HG02798 (cell line): ENCODE measurements around the gene NTM.

Experiments
- ATAC-seq: cut with Tn5 transposase; IDR thresholded peaks from one replicate; pipeline ENCODE4 v1.9.1; 2021; ENCODE audit warnings: mild to moderate bottlenecking; ENCODE audit not compliant: unreplicated experiment, poor library complexity

The NTM gene

GRCh38 chr11:132187814-132188213 lies 817.4 kb downstream of the NTM start:
- ATAC-seq, result no peak

- ATAC-seq, result no peak
These were observed 826.5 kb downstream of the NTM start for GRCh38 chr11:132196928-132197327.

- ATAC-seq, result no peak
These were observed 830.0 kb downstream of the NTM start for GRCh38 chr11:132200353-132200936.

- no peak for ATAC-seq
These were observed 832.2 kb downstream of the NTM start for GRCh38 chr11:132202621-132203020.

GRCh38 chr11:132205006-132205405 lies 834.6 kb downstream of the NTM start:
- ATAC-seq, result no peak

GRCh38 chr11:132205496-132205895 lies 835.1 kb downstream of the NTM start:
- no peak for ATAC-seq

- ATAC-seq, result no peak
These were observed 836.6 kb downstream of the NTM start for GRCh38 chr11:132206993-132207392.

GRCh38 chr11:132208477-132209055 lies 838.2 kb downstream of the NTM start:
- ATAC-seq, result no peak

GRCh38 chr11:132211479-132211878 lies 841.1 kb downstream of the NTM start:
- ATAC-seq, result no peak

GRCh38 chr11:132217856-132218255 lies 847.4 kb downstream of the NTM start:
- no peak for ATAC-seq

- ATAC-seq, result no peak
These were observed 850.1 kb downstream of the NTM start for GRCh38 chr11:132220474-132220873.

- no peak for ATAC-seq
These were observed 851.9 kb downstream of the NTM start for GRCh38 chr11:132222345-132222744.

- no peak for ATAC-seq
These were observed 856.1 kb downstream of the NTM start for GRCh38 chr11:132226522-132226921.

- ATAC-seq, result no peak
These were observed 858.4 kb downstream of the NTM start for GRCh38 chr11:132228746-132229325.

- no peak for ATAC-seq
These were observed 861.4 kb downstream of the NTM start for GRCh38 chr11:132231656-132232347.

GRCh38 chr11:132234878-132235277 lies 864.5 kb downstream of the NTM start:
- no peak for ATAC-seq

GRCh38 chr11:132237781-132238180 lies 867.4 kb downstream of the NTM start:
- ATAC-seq, result no peak

- ATAC-seq, result no peak
These were observed 868.0 kb downstream of the NTM start for GRCh38 chr11:132238331-132238866.

- no peak for ATAC-seq
These were observed 870.0 kb downstream of the NTM start for GRCh38 chr11:132240374-132240773.

GRCh38 chr11:132242632-132243031 lies 872.2 kb downstream of the NTM start:
- no peak for ATAC-seq

- no peak for ATAC-seq
These were observed 874.4 kb downstream of the NTM start for GRCh38 chr11:132244846-132245245.
